K562 (cell line): ENCODE results near the gene NYAP2. TPM values are rescaled to one million over a fixed set of nuclear protein-coding genes. Genes with fewer than 3 reads are reported as not detected.
A peak's percentile ranks its signal among the peaks of the same experiment; 100 is the strongest.

ENCODE experiments used
- BRD9 ChIP-seq: fragments of 450-650 bp; IDR thresholded peaks from 2 replicates; pipeline ENCODE4 v1.6.1; 2018; ENCODE audit warnings: low read depth; ENCODE audit not compliant: partially characterized antibody
- CBX1 ChIP-seq: sonication (generic); IDR thresholded peaks from 2 replicates; pipeline ENCODE4 v1.6.1; 2016; ENCODE audit warnings: antibody characterized with exemption, low read depth, mild to moderate bottlenecking
- DPF2 ChIP-seq: fragments of 450-650 bp; IDR thresholded peaks from 2 replicates; pipeline ENCODE4 v1.6.1; 2016
- HDAC2 ChIP-seq: fragments of 450-650 bp; IDR thresholded peaks from 2 replicates; pipeline ENCODE4 v1.6.1; 2016; ENCODE audit warnings: mild to moderate bottlenecking
- HMG20B ChIP-seq: fragments of 250-450 bp; sonication (Bioruptor Pico); IDR thresholded peaks from 2 replicates; pipeline ENCODE4 v1.5.0; 2021; ENCODE audit warnings: mild to moderate bottlenecking
- RBBP5 ChIP-seq: fragments of 200-600 bp; sonication (generic); IDR thresholded peaks from 2 replicates; pipeline ENCODE4 v1.6.1; 2012; ENCODE audit warnings: borderline replicate concordance, mild to moderate bottlenecking, low read length, control low read depth, inconsistent platforms; ENCODE audit not compliant: insufficient read depth, poor library complexity, severe bottlenecking
- STAT5A ChIP-seq: IDR thresholded peaks from 2 replicates; pipeline ENCODE4 v1.6.1; 2012; ENCODE audit warnings: low read length, inconsistent platforms, borderline replicate concordance
- TAF15 ChIP-seq: fragments of 200-400 bp; formaldehyde crosslinking; IDR thresholded peaks from 2 replicates; pipeline ENCODE4 v1.6.1; 2017; ENCODE audit warnings: mild to moderate bottlenecking, low read depth, low read length, moderate library complexity
- ZFP1 ChIP-seq: fragments of 450-650 bp; formaldehyde crosslinking; IDR thresholded peaks from 2 replicates; pipeline ENCODE4 v1.4.0; 2020; ENCODE audit warnings: mild to moderate bottlenecking, mixed read lengths
- ZNF274 ChIP-seq: IDR thresholded peaks from 2 replicates; pipeline ENCODE4 v1.6.1; 2011; ENCODE audit warnings: low read depth, mild to moderate bottlenecking, low read length, moderate library complexity, borderline replicate concordance
- polyA plus RNA-seq, 8 experiments: library from polyadenylated mRNA; depleted of rRNA in 4 of 8; stranded (reverse) in 5 of 8; unstranded in 3 of 8; fragments of >200 nt; fragmentation: Nextera tagmentation in 2 of 8; fragmentation: Illumina TruSeq in 1 of 8; extraction: Ambion mirVana in 2 of 8; extraction: Trizol in 1 of 8; gene quantifications; 2 replicates each; pipeline versions ENCODE4 v1.2.1 to v1.2.3, GENCODE V29; 2011 to 2014; ENCODE audit warnings: inconsistent platforms in 1 of 8, missing spikeins in 1 of 8
- total RNA-seq, 7 experiments: library from RNA; depleted of rRNA in 6 of 7; stranded (reverse); fragments of >200 nt in 6 of 7; fragmentation: Illumina TruSeq in 2 of 7; extraction: Trizol in 2 of 7; gene quantifications; 2 replicates each; pipeline versions ENCODE4 v1.2.1 to v1.2.3, GENCODE V29; 2011 to 2021; ENCODE audit warnings: low replicate concordance in 1 of 7
- TF ChIP-seq, protein P1 (sequence below), 3 experiments: IDR thresholded peaks in 2 of 3; conservative IDR thresholded peaks in 1 of 3; 2 replicates each; pipeline ENCODE4 v1.5.1; 2011 to 2012; ENCODE audit warnings: low read length in 3 of 3, mild to moderate bottlenecking in 3 of 3, control low read depth in 2 of 3, improper control_type of control experiment in 1 of 3, inconsistent platforms in 1 of 3, low read depth in 1 of 3, mixed read lengths in 1 of 3, moderate library complexity in 1 of 3; ENCODE audit not compliant: insufficient read depth in 2 of 3
- TF ChIP-seq, protein P2 (sequence below), 2 experiments: fragments of 450-650 bp; formaldehyde crosslinking in 1 of 2; IDR thresholded peaks; 2 replicates each; pipeline versions ENCODE4 v1.4.0 to v1.6.1; 2014 to 2020; ENCODE audit warnings: mild to moderate bottlenecking in 2 of 2, borderline replicate concordance in 1 of 2, low read depth in 1 of 2
- TF ChIP-seq, protein P3 (sequence below): fragments of 450-650 bp; formaldehyde crosslinking; IDR thresholded peaks from 2 replicates; pipeline ENCODE4 v1.4.0; 2020; ENCODE audit warnings: mild to moderate bottlenecking, moderate library complexity

NYAP2 gene
- total and polyA plus RNA-seq, 9 of the 15 experiments (the other 6 are each of a cell fraction or from before 2014, with no cell fraction given): 0.03 to 0.04 (median 0.04) TPM; not detected in 3

DNA sequence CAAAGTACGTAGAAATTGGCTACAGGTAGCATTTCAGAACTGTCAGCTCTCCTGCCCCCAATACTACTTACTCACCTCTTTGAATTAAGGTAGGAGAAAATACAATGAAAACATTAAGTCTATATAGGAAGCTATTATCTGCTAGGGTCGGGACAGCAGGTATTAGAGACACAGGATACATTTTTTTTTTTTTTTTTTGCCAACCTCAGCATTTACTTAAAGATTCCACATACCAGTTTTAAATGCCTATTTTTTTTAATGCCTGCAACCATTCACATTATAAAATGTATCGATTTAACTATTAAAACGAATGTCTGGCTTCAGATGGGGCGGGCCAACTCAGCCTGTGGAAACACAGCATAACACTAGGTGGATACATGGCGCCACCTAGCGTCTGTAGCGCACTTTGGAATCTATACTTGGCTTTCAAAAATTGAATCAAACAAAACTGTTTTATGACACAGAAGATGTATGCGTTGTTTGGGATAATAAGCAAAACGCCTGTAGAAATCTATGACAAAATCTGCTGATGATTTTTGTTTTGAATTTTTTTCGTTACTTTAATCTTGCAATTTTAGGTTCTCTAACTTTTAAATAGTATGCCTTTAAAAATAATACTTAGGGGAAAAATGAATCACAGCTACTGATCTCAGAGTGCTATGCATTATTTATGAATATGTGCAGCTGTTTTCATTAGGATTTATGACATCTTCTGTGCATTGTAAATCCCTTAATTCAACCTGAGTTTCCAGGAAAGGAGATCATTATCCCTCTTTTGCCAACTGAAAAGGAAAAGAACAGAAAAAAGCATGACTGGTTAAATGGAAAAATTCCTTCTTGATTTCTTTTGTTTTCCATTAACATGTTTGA is 261.0 kb downstream of the NYAP2 start (continued):
- TF ChIP-seq ZFP1 (CRISPR knock-in tag): no peak
- TF ChIP-seq RBBP5: no peak
- TF ChIP-seq DPF2: no peak
- TF ChIP-seq HDAC2: no peak
- TF ChIP-seq STAT5A: no peak
- TF ChIP-seq, protein P1, sequence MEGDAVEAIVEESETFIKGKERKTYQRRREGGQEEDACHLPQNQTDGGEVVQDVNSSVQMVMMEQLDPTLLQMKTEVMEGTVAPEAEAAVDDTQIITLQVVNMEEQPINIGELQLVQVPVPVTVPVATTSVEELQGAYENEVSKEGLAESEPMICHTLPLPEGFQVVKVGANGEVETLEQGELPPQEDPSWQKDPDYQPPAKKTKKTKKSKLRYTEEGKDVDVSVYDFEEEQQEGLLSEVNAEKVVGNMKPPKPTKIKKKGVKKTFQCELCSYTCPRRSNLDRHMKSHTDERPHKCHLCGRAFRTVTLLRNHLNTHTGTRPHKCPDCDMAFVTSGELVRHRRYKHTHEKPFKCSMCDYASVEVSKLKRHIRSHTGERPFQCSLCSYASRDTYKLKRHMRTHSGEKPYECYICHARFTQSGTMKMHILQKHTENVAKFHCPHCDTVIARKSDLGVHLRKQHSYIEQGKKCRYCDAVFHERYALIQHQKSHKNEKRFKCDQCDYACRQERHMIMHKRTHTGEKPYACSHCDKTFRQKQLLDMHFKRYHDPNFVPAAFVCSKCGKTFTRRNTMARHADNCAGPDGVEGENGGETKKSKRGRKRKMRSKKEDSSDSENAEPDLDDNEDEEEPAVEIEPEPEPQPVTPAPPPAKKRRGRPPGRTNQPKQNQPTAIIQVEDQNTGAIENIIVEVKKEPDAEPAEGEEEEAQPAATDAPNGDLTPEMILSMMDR (IDR thresholded peaks at IDR 0.05 in 2 of 3, conservative IDR thresholded peaks at IDR 0.05 in 1 of 3; ENCODE audit: insufficient read depth in 2 of 3, low read depth in 1 of 3, low read length in 3 of 3): peak; percentile 62 to 77 (median 64)
- TF ChIP-seq, protein P2, sequence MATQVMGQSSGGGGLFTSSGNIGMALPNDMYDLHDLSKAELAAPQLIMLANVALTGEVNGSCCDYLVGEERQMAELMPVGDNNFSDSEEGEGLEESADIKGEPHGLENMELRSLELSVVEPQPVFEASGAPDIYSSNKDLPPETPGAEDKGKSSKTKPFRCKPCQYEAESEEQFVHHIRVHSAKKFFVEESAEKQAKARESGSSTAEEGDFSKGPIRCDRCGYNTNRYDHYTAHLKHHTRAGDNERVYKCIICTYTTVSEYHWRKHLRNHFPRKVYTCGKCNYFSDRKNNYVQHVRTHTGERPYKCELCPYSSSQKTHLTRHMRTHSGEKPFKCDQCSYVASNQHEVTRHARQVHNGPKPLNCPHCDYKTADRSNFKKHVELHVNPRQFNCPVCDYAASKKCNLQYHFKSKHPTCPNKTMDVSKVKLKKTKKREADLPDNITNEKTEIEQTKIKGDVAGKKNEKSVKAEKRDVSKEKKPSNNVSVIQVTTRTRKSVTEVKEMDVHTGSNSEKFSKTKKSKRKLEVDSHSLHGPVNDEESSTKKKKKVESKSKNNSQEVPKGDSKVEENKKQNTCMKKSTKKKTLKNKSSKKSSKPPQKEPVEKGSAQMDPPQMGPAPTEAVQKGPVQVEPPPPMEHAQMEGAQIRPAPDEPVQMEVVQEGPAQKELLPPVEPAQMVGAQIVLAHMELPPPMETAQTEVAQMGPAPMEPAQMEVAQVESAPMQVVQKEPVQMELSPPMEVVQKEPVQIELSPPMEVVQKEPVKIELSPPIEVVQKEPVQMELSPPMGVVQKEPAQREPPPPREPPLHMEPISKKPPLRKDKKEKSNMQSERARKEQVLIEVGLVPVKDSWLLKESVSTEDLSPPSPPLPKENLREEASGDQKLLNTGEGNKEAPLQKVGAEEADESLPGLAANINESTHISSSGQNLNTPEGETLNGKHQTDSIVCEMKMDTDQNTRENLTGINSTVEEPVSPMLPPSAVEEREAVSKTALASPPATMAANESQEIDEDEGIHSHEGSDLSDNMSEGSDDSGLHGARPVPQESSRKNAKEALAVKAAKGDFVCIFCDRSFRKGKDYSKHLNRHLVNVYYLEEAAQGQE (IDR thresholded peaks at IDR 0.05; ENCODE audit: borderline replicate concordance): peak; percentile 69
- TF ChIP-seq, protein P2 (CRISPR knock-in tag; IDR thresholded peaks at IDR 0.05; ENCODE audit: low read depth): no peak
- no peak for TF ChIP-seq CBX1
- TF ChIP-seq, protein P3, sequence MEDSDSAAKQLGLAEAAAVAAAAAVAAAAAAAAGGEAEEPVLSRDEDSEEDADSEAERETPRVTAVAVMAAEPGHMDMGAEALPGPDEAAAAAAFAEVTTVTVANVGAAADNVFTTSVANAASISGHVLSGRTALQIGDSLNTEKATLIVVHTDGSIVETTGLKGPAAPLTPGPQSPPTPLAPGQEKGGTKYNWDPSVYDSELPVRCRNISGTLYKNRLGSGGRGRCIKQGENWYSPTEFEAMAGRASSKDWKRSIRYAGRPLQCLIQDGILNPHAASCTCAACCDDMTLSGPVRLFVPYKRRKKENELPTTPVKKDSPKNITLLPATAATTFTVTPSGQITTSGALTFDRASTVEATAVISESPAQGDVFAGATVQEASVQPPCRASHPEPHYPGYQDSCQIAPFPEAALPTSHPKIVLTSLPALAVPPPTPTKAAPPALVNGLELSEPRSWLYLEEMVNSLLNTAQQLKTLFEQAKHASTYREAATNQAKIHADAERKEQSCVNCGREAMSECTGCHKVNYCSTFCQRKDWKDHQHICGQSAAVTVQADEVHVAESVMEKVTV: peak; percentile 46
- no peak for TF ChIP-seq BRD9
- no peak for TF ChIP-seq ZNF274
- TF ChIP-seq TAF15: no peak
- TF ChIP-seq HMG20B (CRISPR knock-in tag): no peak
